HG03432 (cell line): ENCODE results near the gene HADHA.
"Not testable (repeated sequence)": the region's sequence is repeated elsewhere in the genome, so short reads cannot be mapped to it uniquely, and the experiment has no call there.

Experiments used
- ATAC-seq: cut with Tn5 transposase; IDR thresholded peaks from one replicate; pipeline ENCODE4 v1.9.1; 2021; ENCODE audit warnings: mild to moderate bottlenecking, moderate library complexity; ENCODE audit not compliant: unreplicated experiment

Gene HADHA

DNA sequence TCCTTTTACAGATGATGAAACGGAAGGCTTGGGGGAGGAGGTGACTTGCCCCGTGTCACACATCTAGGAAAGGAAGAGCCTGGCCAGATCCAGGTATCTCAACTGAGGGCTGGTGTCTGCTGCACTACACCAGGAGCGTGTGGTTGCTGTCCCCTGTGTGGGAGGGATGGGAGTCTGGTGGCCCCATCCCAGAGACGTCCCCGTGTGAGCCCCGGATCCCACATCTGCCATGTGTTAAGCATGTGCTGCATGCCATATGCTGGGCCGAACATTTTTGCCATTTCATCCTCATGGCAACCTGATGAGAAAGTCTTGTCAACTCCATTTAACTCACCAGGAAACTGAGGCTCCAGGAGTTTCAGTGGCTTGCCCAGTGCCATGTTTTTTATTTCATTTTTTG, 67.3 kb downstream of the HADHA start:
- no peak for ATAC-seq

DNA sequence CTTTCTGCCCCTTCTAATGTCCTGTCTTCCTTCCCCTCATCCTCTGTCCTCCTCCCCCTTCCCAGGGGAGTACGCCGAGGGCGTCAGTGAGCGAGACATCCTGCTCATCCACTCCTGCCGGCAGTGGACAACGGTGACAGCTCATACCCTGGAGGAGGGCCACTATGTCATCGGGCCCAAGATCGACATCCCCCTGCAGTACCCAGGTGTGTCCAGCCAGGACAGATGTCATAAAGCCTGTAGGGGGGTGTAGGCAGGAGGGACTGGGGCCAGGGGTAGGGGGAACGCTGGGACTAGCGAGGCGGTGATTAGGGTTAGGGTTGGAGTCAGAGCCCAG, 68.2 kb downstream of the HADHA start:
- ATAC-seq: no peak

DNA sequence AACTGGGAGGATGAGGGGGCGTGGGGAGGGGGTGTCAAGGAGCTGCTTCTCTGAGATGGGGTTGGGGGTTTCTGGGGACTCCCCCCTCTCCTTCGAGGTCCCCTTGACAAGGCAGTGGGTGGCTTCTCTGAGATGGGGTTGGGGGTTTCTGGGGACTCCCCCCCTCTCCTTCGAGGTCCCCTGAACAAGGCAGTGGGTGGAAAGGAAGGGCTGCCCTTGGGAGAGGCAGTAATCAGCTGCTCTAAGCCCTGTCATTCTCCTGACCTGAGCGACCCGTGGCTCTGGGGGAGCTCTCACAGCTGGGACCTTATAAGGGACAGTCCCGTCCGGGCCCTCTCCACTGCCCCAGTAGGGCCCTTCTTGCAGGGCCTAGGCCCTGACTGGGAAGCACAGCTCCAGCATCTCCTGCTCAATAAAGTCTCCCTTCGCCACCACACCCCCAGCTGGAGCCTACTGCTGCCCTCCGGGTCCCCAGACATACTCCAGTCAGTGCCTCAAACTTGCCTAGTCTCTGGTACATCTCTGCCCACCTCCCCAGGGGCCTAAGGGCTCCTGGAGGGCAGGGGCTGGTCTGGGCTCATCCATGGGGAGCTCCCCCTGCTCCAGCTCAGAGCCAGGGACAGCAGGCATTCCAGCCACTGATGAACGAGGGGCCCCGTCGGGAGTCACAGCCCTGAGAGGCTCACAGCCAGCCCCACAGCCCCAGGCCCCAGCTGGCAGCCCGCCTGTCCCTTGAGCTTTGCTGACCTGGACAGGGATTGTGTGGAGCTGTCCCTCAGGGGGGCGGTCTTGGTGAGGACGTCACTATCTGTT, 68.8 kb downstream of the HADHA start:
- no peak for ATAC-seq

DNA sequence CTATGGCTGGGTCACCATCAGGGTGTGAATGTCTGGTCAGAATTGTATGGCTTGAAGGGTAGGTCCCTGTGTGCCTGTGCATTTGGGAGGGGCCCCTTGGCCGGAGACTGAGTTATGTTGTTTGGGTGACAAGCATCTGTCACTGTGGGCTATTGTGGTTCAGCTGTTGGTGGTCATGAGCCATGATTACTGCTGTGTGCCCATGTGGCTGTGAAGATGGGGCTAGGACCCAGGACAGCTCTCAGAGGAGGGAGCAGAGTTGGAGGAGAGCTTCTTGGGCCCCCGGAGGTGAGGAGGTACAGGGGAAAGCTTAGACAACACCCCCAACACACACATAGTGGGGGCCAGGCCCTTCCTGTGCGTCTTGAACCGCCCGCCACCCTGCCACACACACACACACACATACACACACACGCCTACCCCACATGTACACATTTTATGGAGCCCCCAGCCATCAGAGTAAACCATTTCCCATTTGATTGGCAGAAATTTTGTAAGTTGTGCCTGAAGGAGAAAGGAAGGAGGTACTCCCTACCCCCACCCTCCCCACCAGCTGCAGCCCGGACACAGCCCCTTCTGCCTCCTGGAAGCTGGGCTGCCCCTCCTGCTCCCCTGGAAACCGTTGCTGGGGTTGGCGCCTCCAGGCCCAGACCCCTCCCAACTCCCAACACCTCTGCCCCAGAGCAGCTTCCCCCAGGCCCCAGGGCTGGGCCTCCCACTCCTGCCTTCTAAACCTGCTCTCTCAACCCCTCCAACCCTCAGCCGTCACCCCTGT, 69.6 kb downstream of the HADHA start:
- no peak for ATAC-seq

DNA sequence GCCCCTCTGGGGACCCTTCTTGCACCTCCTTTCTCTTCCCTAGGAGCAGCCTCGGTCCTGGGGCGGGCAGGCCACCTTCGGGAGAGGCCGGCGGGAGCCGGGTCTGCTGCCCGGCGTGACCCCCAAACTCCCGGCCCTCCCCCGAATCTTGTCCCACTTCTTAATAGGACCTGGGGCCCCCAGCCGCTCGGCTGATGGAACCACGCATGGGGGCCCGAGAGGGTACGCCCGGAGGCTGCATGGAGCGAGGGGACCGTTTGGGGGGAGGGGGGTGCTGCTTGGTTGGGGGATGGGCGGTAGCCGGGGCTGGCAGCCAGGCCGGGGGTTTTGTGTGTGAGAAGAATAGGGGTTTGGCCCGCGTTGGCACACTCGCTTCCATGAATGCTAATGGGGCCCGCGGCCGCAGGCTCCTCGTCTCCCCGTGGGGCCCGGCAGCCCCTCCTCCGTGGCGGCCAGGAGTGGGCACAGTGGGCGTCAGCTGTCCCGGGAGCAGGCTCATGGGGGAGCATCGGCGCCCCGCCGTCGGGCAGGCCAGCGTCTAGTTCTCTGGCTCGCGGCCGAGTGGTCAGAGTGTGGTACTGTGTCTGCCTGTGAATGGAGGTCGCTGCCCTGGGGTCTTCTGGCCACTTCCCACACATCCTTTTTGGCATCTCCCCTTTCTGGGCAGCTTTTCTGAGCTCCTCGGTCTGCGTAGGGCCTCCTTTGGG, 70.5 kb downstream of the HADHA start:
- ATAC-seq: no peak

DNA sequence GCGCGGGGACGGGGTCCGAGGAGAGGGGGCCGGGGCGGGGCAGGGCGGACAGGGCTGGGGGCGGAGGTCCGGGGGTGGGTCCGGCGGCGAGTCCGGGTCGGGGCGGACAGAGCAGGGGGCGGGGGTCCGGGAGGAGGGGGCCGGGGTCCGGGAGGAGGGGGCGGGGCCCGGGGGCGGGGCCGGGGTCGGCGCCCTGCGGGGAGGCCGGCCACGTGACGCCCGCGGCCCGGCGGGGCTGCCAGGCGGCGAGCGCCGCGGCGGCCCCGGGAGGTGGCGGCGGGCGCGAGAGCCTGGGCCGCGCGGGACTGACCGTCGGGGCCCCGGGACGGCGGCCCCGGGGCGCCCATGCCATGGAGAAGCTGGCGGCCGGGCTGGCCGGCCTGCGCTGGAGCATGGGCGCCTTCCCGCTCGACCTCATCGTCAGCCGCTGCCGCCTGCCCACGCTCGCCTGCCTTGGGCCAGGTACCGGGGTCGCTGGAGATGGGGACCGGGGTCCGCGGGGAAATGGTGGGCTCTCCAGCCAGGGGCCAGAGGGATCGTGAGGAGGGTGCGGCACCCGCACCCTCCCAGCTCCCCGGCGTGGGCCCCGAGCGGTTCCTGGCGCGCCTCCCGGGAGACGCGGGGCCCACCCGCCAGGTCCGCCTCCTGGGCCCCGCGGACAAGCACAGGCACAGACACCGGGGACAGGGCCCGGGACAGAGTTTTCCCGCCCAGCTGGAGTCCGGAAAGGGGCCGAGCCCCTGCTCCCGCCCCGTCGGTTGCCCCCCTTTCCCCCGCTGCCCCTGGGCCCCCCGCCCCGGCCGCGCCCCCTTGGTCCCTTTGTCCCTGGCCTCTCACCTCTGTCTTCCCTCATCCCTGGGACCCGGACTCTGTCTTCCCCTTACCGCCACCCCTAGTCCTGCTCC, 71.3 kb downstream of the HADHA start, which contains the start of gene GAREM2:
Gene GAREM2 (plus strand): TSS at position 218 of the 905 bp plus-strand sequence. CDS start 133 bp downstream, at position 351.
- no peak for ATAC-seq

DNA sequence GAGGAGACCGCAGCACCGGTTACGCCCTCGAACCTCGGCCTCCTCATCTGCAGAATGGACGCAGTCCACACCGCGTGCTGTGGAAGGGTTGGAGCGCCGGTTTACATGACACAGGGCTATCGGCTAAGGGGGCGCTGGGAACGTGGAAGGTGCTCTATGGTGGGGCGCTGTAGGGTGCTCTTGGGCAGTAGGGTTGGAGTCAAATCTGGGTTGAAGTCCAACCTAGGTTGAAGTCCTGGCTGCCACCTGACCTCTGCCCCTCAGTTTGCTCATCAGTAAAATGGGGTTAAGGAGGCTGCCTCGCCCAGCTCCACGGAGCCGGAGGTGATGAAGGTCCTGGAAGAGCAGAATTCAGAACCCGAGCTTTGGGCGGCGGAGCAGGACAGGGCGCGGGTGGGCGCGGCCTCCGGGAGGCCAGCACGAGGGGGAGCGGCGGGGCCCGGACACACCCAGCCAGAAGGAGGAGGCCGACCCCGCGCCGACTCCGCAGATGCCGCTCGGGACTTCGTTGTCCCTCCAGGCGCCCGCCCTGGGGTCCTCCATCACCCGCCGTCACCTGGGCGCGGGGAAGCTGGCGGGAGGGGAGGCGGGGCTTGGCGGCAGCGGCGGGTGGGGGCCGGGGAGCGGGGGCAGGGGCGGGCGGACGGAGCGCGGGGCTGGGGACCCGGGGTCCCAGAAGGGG, 72.1 kb downstream of the HADHA start:
- ATAC-seq: no peak

DNA sequence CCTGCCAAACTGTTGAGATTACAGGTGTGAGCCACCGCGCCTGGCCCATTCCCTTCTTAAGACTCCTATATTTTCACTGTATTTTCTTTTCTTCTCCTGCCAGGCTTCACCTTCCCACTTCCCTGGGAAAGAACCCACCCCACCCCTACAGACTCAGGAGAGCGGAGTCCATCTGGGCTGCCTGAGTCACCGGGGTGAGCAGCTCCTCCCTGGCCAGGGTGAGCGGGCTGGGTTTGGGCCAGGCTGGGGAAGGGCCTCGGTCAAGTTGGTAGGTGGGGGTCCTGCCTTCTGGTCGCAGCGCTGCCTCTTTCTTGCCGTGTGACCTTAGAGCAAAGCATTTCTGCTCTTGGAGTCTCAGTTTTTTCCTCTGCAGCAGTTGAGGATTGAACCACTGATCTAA, 73.6 kb downstream of the HADHA start:
- ATAC-seq: no peak

DNA sequence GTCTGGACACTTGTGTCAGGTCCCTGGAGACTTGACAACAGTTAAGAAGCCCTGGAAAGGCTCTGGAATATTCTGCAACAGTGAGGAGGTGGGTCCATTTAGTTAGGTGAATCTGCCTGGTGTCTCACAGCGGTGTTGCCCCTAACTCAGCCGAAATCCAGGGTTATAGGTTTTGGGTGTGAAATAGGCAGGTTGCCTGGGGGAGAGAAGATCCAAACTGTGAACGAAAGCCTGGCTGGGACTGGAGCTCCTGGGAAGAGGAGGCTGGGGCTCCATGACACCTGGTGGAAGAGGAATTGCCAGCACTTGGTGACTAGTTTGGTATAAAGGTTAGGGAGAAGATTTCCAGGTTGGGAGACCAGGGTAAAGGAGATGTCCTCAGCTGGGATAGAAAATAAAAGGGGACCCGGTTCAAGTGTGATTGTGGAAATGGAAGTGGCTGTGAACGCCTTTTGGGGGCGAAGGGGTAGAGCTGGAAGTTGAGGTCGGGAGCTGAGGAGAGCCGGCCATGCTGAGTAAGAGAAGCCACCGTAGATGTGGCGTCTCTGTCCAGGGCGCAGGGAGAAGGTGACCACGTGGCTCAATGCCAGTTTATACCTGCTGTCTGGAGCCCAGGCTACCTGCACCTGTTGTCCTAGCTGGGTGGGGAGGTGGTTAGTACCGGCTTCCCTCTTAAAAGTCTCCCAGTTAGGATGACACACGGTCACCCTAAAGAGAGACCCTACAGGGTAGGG, 74.6 kb downstream of the HADHA start:
- no peak for ATAC-seq

DNA sequence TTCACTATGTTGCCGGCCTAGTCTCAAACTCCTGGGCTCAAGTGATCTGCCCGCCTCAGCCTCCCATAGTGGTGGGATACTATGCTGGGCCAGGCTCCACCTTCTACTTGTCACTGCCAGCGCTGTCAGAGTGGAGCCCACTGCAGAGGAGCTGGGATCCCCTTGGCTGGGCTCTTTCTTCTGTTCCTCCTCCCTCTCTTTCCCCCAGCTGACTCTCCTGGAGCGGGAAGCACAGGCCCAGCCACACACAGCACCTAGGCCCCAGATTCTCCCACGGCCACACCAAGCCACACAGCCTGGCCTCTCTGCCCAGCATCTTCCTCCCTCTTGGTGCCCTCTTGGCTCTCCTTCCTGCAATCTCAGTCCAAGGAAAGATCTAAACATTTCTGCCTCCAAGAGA, 75.2 kb downstream of the HADHA start:
- no peak for ATAC-seq

DNA sequence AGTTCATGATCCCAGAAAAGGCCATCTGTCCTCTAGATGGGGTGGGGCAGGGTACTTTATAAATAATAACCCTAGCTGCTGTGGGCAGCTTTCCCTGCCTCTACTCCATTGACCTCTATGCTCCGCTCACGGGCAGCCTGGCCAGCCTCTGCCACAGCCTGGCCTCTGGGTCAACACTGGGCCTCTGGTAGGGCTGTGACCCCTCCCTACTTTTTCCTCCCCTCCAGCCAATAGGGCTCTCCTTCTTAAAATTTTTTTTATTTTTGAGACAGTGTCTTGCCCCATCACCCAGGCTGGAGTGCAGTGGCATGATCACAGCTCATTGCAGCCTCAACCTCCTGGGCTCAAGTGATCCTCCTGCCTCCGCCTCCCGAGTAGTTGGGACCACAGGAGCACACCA, 75.6 kb downstream of the HADHA start:
- ATAC-seq: no peak

DNA sequence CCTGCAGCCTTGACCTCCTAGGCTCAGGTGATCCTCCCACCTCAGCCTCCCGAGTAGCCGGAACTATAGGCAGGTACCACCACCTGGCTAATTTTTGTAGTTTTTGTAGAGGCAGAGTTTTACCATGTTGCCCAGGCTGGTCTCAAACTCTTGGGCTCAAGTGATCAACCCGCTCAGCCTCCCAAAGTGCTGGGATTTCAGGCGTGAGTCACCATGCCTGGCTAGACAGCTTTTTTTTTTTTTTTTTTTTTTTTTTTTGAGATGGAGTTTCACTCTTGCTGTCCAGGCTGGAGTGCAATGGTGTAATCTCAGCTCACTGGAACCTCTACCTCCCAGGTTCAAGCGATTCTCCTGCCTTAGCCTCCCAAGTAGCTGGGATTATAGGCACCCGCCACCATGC, 77.9 kb downstream of the HADHA start:
- not testable (repeated sequence) for ATAC-seq

DNA sequence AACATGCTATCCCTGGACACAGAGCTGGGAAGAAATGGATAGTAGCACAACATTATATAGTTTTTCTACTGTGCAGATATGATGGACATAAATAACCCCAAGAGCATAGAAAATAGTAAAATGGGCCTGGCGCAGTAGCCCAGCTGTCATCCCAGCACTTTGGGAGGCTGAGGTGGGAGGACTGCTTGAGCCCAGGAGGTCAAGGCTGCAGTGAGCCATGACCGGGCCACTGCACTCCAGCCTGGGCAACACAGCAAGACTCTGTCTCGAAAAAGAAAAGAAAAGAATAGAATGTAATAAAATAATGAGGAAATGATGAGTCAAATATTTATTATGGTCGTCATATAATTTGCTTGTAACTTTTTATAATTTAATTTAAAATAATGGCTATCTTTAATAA, 79.0 kb downstream of the HADHA start:
- no peak for ATAC-seq

DNA sequence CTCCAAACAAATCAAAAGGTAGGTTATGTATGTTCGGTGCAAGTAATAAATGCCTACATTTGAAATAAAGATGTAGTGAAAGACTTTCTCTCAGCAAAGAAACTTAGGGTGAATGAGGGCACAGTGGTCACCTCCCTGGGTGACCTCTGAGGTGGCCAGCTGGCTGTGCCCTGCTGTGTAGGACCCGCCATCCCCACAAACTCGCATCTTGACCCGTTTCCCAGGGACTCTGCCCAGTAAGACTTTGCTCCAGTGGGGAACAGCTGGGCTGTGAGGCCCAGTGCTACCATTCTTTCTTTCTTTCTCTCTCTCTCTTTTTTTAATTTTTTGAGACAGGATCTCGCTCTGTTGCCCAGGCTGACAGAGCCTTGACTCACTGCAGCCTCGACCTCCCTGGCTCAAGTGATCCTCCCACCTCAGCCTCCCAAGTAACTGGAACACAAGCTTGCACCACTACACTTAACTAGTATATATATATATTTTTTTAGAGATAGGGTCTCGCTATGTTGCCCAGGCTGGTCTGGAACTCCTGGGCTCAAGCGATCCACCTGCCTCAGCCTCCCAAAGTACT, 79.7 kb downstream of the HADHA start:
- ATAC-seq: no peak

DNA sequence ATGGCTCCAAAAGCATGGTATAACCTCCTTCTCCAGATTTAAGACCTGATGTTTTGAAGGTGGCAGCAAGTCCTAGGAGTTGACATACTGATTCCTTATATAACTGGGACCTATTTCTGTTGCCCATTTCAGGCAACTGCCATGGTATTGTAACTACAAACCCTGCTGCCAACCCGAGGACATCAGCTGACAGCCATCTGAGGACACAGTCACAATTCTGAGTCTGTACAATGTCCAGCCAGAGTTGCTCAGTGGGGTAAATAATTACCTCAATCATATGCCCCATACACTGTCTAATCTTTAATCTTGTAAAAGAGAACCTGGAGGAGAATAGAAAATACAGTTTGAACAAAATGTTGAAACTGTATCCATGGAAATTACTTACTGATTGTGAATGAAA, 80.2 kb downstream of the HADHA start:
- no peak for ATAC-seq

DNA sequence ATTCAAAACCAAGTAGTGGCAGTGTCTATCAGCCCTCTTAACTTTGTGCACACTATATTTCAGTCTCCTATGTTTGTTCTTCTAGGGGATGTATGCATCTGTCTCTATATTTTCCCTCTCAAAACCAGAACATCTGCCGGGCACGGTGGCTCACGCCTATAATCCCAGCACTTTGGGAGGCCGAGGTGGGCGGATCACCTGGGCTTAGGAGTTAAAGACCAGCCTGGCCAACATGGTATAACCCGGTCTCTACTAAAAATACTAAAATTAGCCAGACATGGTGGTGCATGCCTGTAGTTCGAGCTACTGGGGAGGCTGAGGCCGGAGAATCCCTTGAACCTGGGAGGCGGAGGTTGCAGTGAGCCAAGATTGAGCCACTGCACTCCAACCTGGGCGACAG, 81.5 kb downstream of the HADHA start:
- ATAC-seq: no peak

DNA sequence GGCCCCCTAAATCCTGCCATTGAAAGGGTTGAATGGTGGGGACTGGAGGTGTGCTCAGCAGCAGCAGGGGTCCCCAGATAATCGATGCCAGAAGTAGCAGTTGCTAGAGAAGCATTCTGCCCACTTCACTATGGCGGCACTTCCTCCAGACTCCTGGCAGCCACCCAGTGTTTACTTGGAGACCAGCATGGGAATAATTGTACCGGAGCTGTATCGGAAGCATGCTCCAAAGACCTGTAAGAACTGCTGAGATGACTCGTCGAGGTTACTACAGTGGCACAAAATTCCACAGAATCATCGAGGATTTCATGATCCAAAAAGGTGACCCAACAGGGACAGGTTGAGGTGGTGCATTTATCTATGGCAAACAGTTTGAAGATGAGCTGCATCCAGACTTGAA, 82.5 kb downstream of the HADHA start:
- ATAC-seq: no peak

DNA sequence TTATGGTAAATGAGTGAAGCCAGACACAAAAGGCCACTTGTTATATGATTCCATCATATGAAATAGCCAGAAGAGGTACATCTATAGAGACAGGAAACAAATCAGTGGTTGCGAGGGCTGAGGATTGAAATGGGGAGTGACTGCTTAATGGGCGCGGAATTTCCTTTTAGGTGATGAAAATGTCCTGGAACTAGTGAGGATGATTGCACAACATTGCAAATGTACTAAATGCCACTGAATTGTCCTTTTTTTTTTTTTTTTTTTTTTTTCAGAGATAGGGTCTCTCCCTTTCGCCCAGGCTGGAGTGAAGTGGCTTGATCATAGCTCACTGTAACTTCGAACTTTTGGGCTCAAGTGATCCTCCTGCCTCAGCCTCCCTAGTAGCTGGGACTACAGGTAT, 86.9 kb downstream of the HADHA start:
- ATAC-seq: no peak

DNA sequence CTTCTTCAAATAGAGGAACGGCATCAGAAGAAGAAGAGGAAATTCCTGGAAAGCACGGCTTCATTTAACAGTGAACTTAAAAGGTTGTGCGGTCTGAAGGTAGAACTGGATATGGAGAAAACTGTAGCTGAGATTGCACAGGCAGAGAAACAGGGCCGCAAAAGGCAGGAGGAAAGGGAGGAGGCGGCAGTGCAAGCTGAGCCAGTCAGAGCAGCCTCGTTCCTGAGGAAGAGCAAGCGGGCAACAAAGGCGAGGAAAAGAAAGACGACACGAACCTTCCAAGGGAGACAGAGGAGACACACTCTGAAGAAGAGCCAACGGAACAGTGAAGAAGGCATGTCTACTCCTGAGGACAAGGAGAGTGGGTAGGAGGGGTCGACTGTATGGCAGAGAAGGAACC, 94.2 kb downstream of the HADHA start:
- no peak for ATAC-seq
